GM13977 (cell line): Measurements from ENCODE around the gene SPEF1.

ENCODE experiments used
- DNase-seq: peaks from one replicate; pipeline ENCODE4 v3.0.0; 2012; ENCODE audit warnings: low spot score
- CTCF ChIP-seq: IDR thresholded peaks from 2 replicates; pipeline ENCODE4 v1.5.1; 2012; ENCODE audit warnings: mild to moderate bottlenecking, control low read depth; ENCODE audit not compliant: insufficient read depth; ENCODE audit errors: extremely low read depth, missing control alignments
- in situ Hi-C: fragments of 300-500 bp; cut with MboI; formaldehyde crosslinking; loops from one replicate; pipeline ENCODE4 v1.12.0; 2022; ENCODE audit warnings: low sequenced_read_pairs, low pct_unique_long_range_greater_than_20kb, mixed read lengths, inconsistent platforms; ENCODE audit not compliant: unreplicated experiment

The SPEF1 gene

GRCh38 chr20:3787324-3788014 is 6.2 kb upstream of the SPEF1 start:
- TF ChIP-seq CTCF = no peak
- in situ Hi-C loops = no loop called here
- DNase-seq = no peak

GRCh38 chr20:3786665-3787323 is 5.5 kb upstream of the SPEF1 start, which contains the start of gene CENPB:
Gene CENPB, minus strand, starts transcription at chr20:3786740. Its CDS starts 257 bp downstream, at chr20:3786483.
- DNase-seq = peak; percentile 98
- in situ Hi-C loops = no loop called here
- peak; percentile 81 for TF ChIP-seq CTCF

GRCh38 chr20:3786126-3786484 is 4.9 kb upstream of the SPEF1 start:
- in situ Hi-C loops = no loop called here
- peak; percentile 70 for DNase-seq
- no peak for TF ChIP-seq CTCF

- no peak for DNase-seq
- in situ Hi-C loops = no loop called here
- no peak for TF ChIP-seq CTCF
Measured at GRCh38 chr20:3785240-3786125, 4.2 kb upstream of the SPEF1 start.

GRCh38 chr20:3784863-3785239 is 3.6 kb upstream of the SPEF1 start:
- in situ Hi-C loops = no loop called here
- TF ChIP-seq CTCF = no peak
- DNase-seq = no peak

GRCh38 chr20:3784216-3784853 is 3.1 kb upstream of the SPEF1 start:
- no peak for TF ChIP-seq CTCF
- in situ Hi-C loops = no loop called here
- no peak for DNase-seq
